OCI-LY1 (cell line): ENCODE data around the gene USP15.

Experiments used
- EZH2 ChIP-seq: fragments of 200-600 bp; sonication (generic), shearing (Covaris generic); IDR thresholded peaks from 2 replicates; pipeline ENCODE4 v1.8.0; 2017; ENCODE audit warnings: borderline replicate concordance, mixed run types, mild to moderate bottlenecking, antibody characterized with exemption, low read length, moderate library complexity, mixed read lengths
- TF ChIP-seq, protein P1 (sequence below): fragments of 200-600 bp; sonication (generic), shearing (Covaris generic); IDR thresholded peaks from 2 replicates; pipeline ENCODE4 v1.5.1; 2017; ENCODE audit warnings: mild to moderate bottlenecking, antibody characterized with exemption, low read length, moderate library complexity, mixed read lengths

DNA sequence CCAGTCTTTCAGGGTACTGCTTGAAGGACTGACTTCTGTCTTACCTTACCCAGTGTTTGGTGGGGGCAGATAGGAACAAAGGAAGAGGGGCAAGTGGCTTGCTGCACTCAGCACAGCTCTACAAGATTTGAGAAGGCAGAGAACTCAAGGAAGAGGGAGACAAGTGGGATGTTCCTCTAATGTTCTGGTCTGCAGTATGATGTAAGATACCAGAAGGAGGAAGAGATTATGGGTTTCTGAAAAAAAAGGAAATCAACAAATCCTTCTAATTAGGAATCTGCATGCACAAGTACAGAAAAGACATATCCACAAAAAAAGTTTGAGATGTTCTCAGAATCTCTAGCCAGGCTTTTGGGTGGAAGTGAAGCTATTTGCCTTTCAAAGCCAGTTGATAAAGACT lies 37.1 kb downstream of the USP15 start:
- TF ChIP-seq, protein P1, sequence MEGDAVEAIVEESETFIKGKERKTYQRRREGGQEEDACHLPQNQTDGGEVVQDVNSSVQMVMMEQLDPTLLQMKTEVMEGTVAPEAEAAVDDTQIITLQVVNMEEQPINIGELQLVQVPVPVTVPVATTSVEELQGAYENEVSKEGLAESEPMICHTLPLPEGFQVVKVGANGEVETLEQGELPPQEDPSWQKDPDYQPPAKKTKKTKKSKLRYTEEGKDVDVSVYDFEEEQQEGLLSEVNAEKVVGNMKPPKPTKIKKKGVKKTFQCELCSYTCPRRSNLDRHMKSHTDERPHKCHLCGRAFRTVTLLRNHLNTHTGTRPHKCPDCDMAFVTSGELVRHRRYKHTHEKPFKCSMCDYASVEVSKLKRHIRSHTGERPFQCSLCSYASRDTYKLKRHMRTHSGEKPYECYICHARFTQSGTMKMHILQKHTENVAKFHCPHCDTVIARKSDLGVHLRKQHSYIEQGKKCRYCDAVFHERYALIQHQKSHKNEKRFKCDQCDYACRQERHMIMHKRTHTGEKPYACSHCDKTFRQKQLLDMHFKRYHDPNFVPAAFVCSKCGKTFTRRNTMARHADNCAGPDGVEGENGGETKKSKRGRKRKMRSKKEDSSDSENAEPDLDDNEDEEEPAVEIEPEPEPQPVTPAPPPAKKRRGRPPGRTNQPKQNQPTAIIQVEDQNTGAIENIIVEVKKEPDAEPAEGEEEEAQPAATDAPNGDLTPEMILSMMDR: no peak
- no peak for TF ChIP-seq EZH2
